Neural cell (in vitro differentiated cells): Measurements from ENCODE around the gene MRPS34. TPM values are rescaled to one million over a fixed set of nuclear protein-coding genes. Genes with fewer than 3 reads are reported as not detected.

Experiments
- H2AFZ ChIP-seq: fragments of 200-600, 300-800 bp; sonication (generic), shearing (Covaris generic); 2 replicates; pipeline ENCODE4 v1.6.0; 2014; ENCODE audit warnings: low read depth, mild to moderate bottlenecking, antibody characterized with exemption, low read length, moderate library complexity
- H3F3A ChIP-seq: fragments of 200-600 bp; shearing (Covaris generic); 2 replicates; pipeline ENCODE4 v1.6.1; 2016; ENCODE audit warnings: mild to moderate bottlenecking, moderate library complexity, mixed read lengths, antibody characterized with exemption, low read length; ENCODE audit not compliant: insufficient read depth, poor library complexity, severe bottlenecking
- H3K27ac ChIP-seq: fragments of 200-600, 300-800 bp; sonication (generic), shearing (Covaris generic); 2 replicates; pipeline ENCODE4 v1.5.1; 2014; ENCODE audit warnings: mild to moderate bottlenecking, low read length, moderate library complexity
- H3K27me3 ChIP-seq: fragments of 300-800, 200-600 bp; sonication (generic), shearing (Covaris generic); 2 replicates; pipeline ENCODE4 v1.6.0; 2014; ENCODE audit warnings: mild to moderate bottlenecking, low read depth, low read length, moderate library complexity; ENCODE audit not compliant: insufficient read depth
- H3K36me3 ChIP-seq: fragments of 300-800, 200-600 bp; sonication (generic), shearing (Covaris generic); 2 replicates; pipeline ENCODE4 v1.5.1; 2014; ENCODE audit warnings: mild to moderate bottlenecking, antibody characterized with exemption, low read length, moderate library complexity; ENCODE audit not compliant: insufficient read depth
- H3K4me2 ChIP-seq: fragments of 300-800, 200-600 bp; sonication (generic), shearing (Covaris generic); 2 replicates; pipeline ENCODE4 v1.6.0; 2014; ENCODE audit warnings: mild to moderate bottlenecking, low read length
- H3K4me3 ChIP-seq: fragments of 300-800, 200-600 bp; sonication (generic), shearing (Covaris generic); 2 replicates; pipeline ENCODE4 v1.5.1; 2014; ENCODE audit warnings: mild to moderate bottlenecking, low read length, moderate library complexity
- H3K79me2 ChIP-seq: fragments of 200-600 bp; shearing (Covaris generic); replicated peaks from 2 replicates; pipeline ENCODE4 v1.6.0; 2014; ENCODE audit warnings: mild to moderate bottlenecking, low read length, moderate library complexity; ENCODE audit not compliant: insufficient read depth
- H3K9ac ChIP-seq: fragments of 300-800, 200-600 bp; sonication (generic), shearing (Covaris generic); 2 replicates; pipeline ENCODE4 v1.6.1; 2016; ENCODE audit warnings: mild to moderate bottlenecking, low read length, mixed read lengths
- H3K9me2 ChIP-seq: fragments of 200-600 bp; shearing (Covaris generic); 2 replicates; pipeline ENCODE4 v1.6.1; 2016; ENCODE audit warnings: mild to moderate bottlenecking, low read length, mixed read lengths; ENCODE audit not compliant: insufficient read depth
- H3K9me3 ChIP-seq: fragments of 200-600, 300-800 bp; sonication (generic), shearing (Covaris generic); 2 replicates; pipeline ENCODE4 v1.6.1; 2016; ENCODE audit warnings: mild to moderate bottlenecking, mixed run types, low read length, moderate library complexity, mixed read lengths
- H4K20me1 ChIP-seq: fragments of 200-600 bp; shearing (Covaris generic); 2 replicates; pipeline ENCODE4 v1.6.1; 2016; ENCODE audit warnings: mild to moderate bottlenecking, mixed run types; ENCODE audit not compliant: insufficient read depth
- CTCF ChIP-seq: fragments of 450-650 bp; IDR thresholded peaks from 2 replicates; pipeline ENCODE4 v1.5.1; 2014; ENCODE audit warnings: antibody characterized with exemption, mild to moderate bottlenecking, moderate library complexity; ENCODE audit not compliant: poor library complexity, severe bottlenecking
- EP300 ChIP-seq: fragments of 450-650 bp; conservative IDR thresholded peaks from 2 replicates; pipeline ENCODE4 v1.6.1; 2014; ENCODE audit warnings: antibody characterized with exemption, mild to moderate bottlenecking, moderate library complexity; ENCODE audit not compliant: poor library complexity, severe bottlenecking
- EZH2 ChIP-seq: fragments of 200-600, 300-800 bp; shearing (Covaris generic), sonication (generic); IDR thresholded peaks from 2 replicates; pipeline ENCODE4 v1.6.1; 2014; ENCODE audit warnings: antibody characterized with exemption, low read length, borderline replicate concordance, mild to moderate bottlenecking; ENCODE audit not compliant: insufficient read depth, poor library complexity, severe bottlenecking
- MXI1 ChIP-seq: fragments of 450-650 bp; conservative IDR thresholded peaks from 2 replicates; pipeline ENCODE4 v1.6.1; 2014; ENCODE audit warnings: antibody characterized with exemption, mild to moderate bottlenecking; ENCODE audit not compliant: poor library complexity, severe bottlenecking
- POLR2AphosphoS5 ChIP-seq: IDR thresholded peaks from 2 replicates; pipeline ENCODE4 v1.6.1; 2012
- RAD21 ChIP-seq: fragments of 450-650 bp; conservative IDR thresholded peaks from 2 replicates; pipeline ENCODE4 v1.6.1; 2014; ENCODE audit warnings: antibody characterized with exemption, mild to moderate bottlenecking, moderate library complexity
- SMC3 ChIP-seq: fragments of 450-650 bp; conservative IDR thresholded peaks from 2 replicates; pipeline ENCODE4 v1.6.1; 2014; ENCODE audit warnings: antibody characterized with exemption, mild to moderate bottlenecking, moderate library complexity; ENCODE audit not compliant: poor library complexity
- TAF1 ChIP-seq: IDR thresholded peaks from 2 replicates; pipeline ENCODE4 v1.6.1; 2012; ENCODE audit warnings: low read depth
- polyA minus RNA-seq: library from RNA; depleted of rRNA, polyadenylated mRNA; stranded (reverse); fragments of >200 nt; gene quantifications from 2 replicates; pipeline ENCODE4 v1.2.3, GENCODE V29; 2014
- polyA plus RNA-seq: library from polyadenylated mRNA; depleted of rRNA; stranded (reverse); fragments of >200 nt; gene quantifications from 2 replicates; pipeline ENCODE4 v1.2.3, GENCODE V29; 2014
- TF ChIP-seq, protein P1 (sequence below): IDR thresholded peaks from 2 replicates; pipeline ENCODE4 v1.6.1; 2012; ENCODE audit warnings: borderline replicate concordance

MRPS34 gene
- polyA plus RNA-seq (113 and 152 TPM in 2 replicates), polyA minus RNA-seq (32.9 and 48.0 TPM in 2 replicates)

- H3K27ac ChIP-seq: peak within 1 kb of the TSS; percentile 74
- H3K36me3 ChIP-seq: no peaks in the 10 kb centered on the region
- peak within 1 kb of the TSS; percentile 93 for H3K4me2 ChIP-seq
- no peaks in the 10 kb centered on the region for H3K27me3 ChIP-seq
- H3K79me2 ChIP-seq: peaks cover 9% of the 10 kb centered on the region
- no peaks in the 10 kb centered on the region for H3K9me2 ChIP-seq
- H3K9ac ChIP-seq: peak within 1 kb of the TSS; percentile 84
- H3F3A ChIP-seq: no peaks in the 10 kb centered on the region
- H4K20me1 ChIP-seq: peaks cover 5% of the 10 kb centered on the region
- TF ChIP-seq MXI1: peak; percentile 88
- TF ChIP-seq, protein P1, sequence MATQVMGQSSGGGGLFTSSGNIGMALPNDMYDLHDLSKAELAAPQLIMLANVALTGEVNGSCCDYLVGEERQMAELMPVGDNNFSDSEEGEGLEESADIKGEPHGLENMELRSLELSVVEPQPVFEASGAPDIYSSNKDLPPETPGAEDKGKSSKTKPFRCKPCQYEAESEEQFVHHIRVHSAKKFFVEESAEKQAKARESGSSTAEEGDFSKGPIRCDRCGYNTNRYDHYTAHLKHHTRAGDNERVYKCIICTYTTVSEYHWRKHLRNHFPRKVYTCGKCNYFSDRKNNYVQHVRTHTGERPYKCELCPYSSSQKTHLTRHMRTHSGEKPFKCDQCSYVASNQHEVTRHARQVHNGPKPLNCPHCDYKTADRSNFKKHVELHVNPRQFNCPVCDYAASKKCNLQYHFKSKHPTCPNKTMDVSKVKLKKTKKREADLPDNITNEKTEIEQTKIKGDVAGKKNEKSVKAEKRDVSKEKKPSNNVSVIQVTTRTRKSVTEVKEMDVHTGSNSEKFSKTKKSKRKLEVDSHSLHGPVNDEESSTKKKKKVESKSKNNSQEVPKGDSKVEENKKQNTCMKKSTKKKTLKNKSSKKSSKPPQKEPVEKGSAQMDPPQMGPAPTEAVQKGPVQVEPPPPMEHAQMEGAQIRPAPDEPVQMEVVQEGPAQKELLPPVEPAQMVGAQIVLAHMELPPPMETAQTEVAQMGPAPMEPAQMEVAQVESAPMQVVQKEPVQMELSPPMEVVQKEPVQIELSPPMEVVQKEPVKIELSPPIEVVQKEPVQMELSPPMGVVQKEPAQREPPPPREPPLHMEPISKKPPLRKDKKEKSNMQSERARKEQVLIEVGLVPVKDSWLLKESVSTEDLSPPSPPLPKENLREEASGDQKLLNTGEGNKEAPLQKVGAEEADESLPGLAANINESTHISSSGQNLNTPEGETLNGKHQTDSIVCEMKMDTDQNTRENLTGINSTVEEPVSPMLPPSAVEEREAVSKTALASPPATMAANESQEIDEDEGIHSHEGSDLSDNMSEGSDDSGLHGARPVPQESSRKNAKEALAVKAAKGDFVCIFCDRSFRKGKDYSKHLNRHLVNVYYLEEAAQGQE: peak; percentile 79
- TF ChIP-seq RAD21: peak; percentile 47
- TF ChIP-seq SMC3: peak; percentile 72
- TF ChIP-seq EP300: no peak
- peak; percentile 77 for TF ChIP-seq TAF1
- no peak for TF ChIP-seq EZH2
- peak; percentile 85 for TF ChIP-seq CTCF
- TF ChIP-seq POLR2AphosphoS5: peak; percentile 81
- H3K4me3 ChIP-seq: peak within 1 kb of the TSS; percentile 98
- H2AFZ ChIP-seq: peak within 1 kb of the TSS; percentile 8
- no peaks in the 10 kb centered on the region for H3K9me3 ChIP-seq
These were observed at the start of gene MRPS34 for GRCh38 chr16:1772908-1773702. Gene MRPS34 (minus strand): TSS chr16:1773134. CDS start chr16:1773119, 15 bp downstream.

DNA sequence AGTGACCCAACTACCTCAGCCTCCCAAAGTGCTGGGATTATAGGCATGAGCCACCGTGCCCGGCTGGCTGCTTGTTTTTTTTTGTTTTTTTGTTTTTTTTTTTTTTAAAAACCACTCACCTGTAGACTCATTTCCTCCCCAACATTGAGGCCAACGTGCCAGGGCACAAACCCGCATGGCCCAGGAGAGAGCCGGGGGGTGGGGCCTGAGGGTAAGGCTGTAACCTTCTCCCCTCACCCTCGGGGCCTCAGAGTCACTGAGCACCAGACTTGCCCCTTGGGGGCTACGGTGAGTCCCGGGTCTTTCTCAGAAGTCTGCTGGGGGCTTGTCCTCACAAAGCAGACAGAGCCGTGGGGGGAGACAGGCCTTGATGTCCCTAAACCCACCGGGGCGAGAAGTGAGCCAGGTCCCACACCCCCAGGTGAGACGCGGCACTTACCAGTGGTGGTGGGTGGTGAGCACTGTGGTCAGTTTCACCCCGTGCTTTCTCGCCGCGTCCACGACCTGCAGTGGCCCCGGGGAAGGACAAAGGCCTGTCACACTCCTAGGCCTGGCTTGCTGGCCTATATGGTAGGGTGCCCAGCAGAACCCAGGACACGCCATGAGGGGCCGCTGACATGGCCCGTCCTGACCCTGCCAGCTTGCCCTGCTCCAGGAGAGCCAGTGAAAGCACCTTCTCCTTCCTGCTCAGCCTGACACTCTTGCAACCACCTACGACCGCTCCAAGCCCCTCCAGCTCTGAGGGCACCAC is 49.1 kb upstream of the MRPS34 start:
- Histone ChIP-seq H3F3A (no peaks in the 10 kb centered on the region), H3K27ac (no peak overlapping the region), H3K27me3 (no peaks in the 10 kb centered on the region), H3K4me2 (no peak overlapping the region), H3K9ac (no peak overlapping the region), H3K79me2 (peaks cover 9% of the 10 kb centered on the region), H3K4me3 (no peak overlapping the region), H4K20me1 (no peaks in the 10 kb centered on the region), H3K9me2 (no peaks in the 10 kb centered on the region), H3K36me3 (no peaks in the 10 kb centered on the region), H2AFZ (no peak overlapping the region), H3K9me3 (no peaks in the 10 kb centered on the region)
- TF ChIP-seq MXI1 (no peak), EZH2 (no peak), RAD21 (no peak), EP300 (no peak)
